Ovary (tissue), 9 donors: ENCODE measurements around the gene PPP2R5A. TPM values are rescaled to one million over a fixed set of nuclear protein-coding genes. Genes with fewer than 3 reads are reported as not detected.

Source experiments
- DNase-seq, 5 donors: peaks; one replicate each; pipeline ENCODE4 v3.0.0-alpha.2; 2019 to 2020
- H3K27ac ChIP-seq, 2 donors: fragments of 200-600 bp; one replicate each; pipeline versions ENCODE4 v1.5.1 to v1.8.0; 2019 to 2022
- H3K27me3 ChIP-seq: fragments of 200-600 bp; one replicate; pipeline ENCODE4 v1.8.0; 2022
- H3K36me3 ChIP-seq: fragments of 200-600 bp; sonication (generic); one replicate; pipeline ENCODE4 v1.5.1; 2019
- H3K4me1 ChIP-seq: one replicate; pipeline ENCODE4 v1.8.1; 2013; ENCODE audit warnings: mild to moderate bottlenecking, moderate library complexity; ENCODE audit not compliant: insufficient read depth
- H3K4me3 ChIP-seq: fragments of 200-600 bp; sonication (generic); one replicate; pipeline ENCODE4 v1.5.1; 2017
- H3K9me3 ChIP-seq, 2 donors: fragments of 200-600 bp in 1 of 2; sonication (generic) in 1 of 2; one replicate each; pipeline versions ENCODE4 v1.5.1 to v1.8.1; 2013 to 2019; ENCODE audit warnings: mild to moderate bottlenecking in 1 of 2, moderate library complexity in 1 of 2
- CTCF ChIP-seq, 3 donors: fragments of 450-650 bp in 2 of 3; fragments of 200-600 bp in 1 of 3; IDR thresholded peaks; one replicate each; pipeline versions ENCODE4 v1.5.1 to v1.8.0; 2016 to 2022; ENCODE audit warnings: antibody characterized with exemption in 3 of 3, mild to moderate bottlenecking in 1 of 3
- EP300 ChIP-seq: sonication (generic); formaldehyde crosslinking; IDR thresholded peaks from one replicate; pipeline ENCODE4 v1.6.1; 2017; ENCODE audit warnings: antibody characterized with exemption
- POLR2A ChIP-seq: fragments of 450-650 bp; IDR thresholded peaks from one replicate; pipeline ENCODE4 v1.6.1; 2017; ENCODE audit warnings: antibody characterized with exemption, mild to moderate bottlenecking, moderate library complexity
- WGBS, 3 donors: extraction: QIAGEN DNeasy Blood & Tissue Kit in 1 of 3; methylation state at CpG; one replicate each; pipeline versions ENCODE4 v1.1.5 to v1.1.7; 2013 to 2017; 5-methylcytosine and 5-hydroxymethylcytosine counted together
- intact Hi-C, 4 donors: fragments of 100-400 bp; cut with DNase I; formaldehyde crosslinking; loops; one replicate each; pipeline versions ENCODE4 v1.11.0 to v1.15.1; 2022 to 2023
- polyA plus RNA-seq, 2 donors: library from polyadenylated mRNA; stranded (reverse); fragments of 200-250 nt in 1 of 2; fragments of 350-450 nt in 1 of 2; fragmentation: Illumina TruSeq in 1 of 2; extraction: RNeasy Lipid Tissue Mini Kit (QIAGEN cat#74804) in 1 of 2; gene quantifications; one replicate each; pipeline ENCODE4 v1.2.3, GENCODE V29; 2013 to 2014
- small RNA-seq: library from RNA; depleted of rRNA; stranded (forward); fragments of <200 nt; gene quantifications from one replicate; pipeline ENCODE3, GENCODE V24; 2016
- total RNA-seq, 7 donors: library from RNA; depleted of rRNA in 2 of 7; stranded (reverse); fragments of >200 nt in 2 of 7; fragmentation: NEBNext Ultra II Directional in 3 of 7; extraction: Animal tissue kit (Norgen Biotek cat#: 25700) in 3 of 7; gene quantifications; one replicate each; pipeline versions ENCODE4 v1.1.0 to v1.2.4, GENCODE V29; 2016 to 2023
- donor health status: DM: no; HTN: no; CAD: no; lungs with moderate emphysema.
- donor health status: DM: no; HTN: no; CAD: no.
- donor health status: Bipolar disorder and iron deficiency.
- donor health status: DM: yes; HTN: yes; CAD: no.
- donor health status: DM: no; HTN: no; CAD: no.
- donor health status: DM: yes; HTN: yes; CAD: no.

The PPP2R5A gene
- total and polyA plus RNA-seq, 9 donors: 16.6 to 34.3 (median 19.0) TPM

- WGBS, 3 donors: 92 to 94% (median 93%) methylated on average over 7 of the region's 7 CpGs
- Histone ChIP-seq H3K4me3 (no peak overlapping the region), H3K27ac (no peak overlapping the region), H3K27me3 (no peaks in the 10 kb centered on the region), H3K9me3 (no peaks in the 10 kb centered on the region), H3K4me1 (no peaks in the 10 kb centered on the region), H3K36me3 (no peaks in the 10 kb centered on the region)
- TF ChIP-seq POLR2A (no peak), EP300 (no peak), CTCF (IDR thresholded peaks at IDR 0.05) (no peak)
- no peak for DNase-seq
- intact Hi-C loops: no loop called here
Measured at GRCh38 chr1:212402666-212403321, 117.6 kb downstream of the PPP2R5A start.

- Histone ChIP-seq H3K36me3 (no peaks in the 10 kb centered on the region), H3K4me1 (peaks cover 1% of the 10 kb centered on the region), H3K27ac (no peak overlapping the region), H3K27me3 (no peaks in the 10 kb centered on the region), H3K4me3 (no peak overlapping the region), H3K9me3 (no peaks in the 10 kb centered on the region)
- DNase-seq: no peak
- TF ChIP-seq POLR2A (no peak), CTCF (IDR thresholded peaks at IDR 0.05) (no peak), EP300 (no peak)
- 90 to 93% (median 91%) methylated on average over 8 of the region's 8 CpGs for WGBS, 3 donors
- intact Hi-C loops: no loop called here
Measured at GRCh38 chr1:212410231-212410820, 125.1 kb downstream of the PPP2R5A start.

Small RNA genes lying within 50 kb of the gene (small RNA-seq; reads per million reads assigned to genes)
- gene SNORA16B: not detected

Other genes with a start within 250 kb of the PPP2R5A start
- 10 to 100 TPM in 1 of 7 donors, 1 to 10 TPM in 6; 5.1 to 19.1 (median 7.0) TPM for gene INTS7, start 249.9 kb upstream of the PPP2R5A start, total RNA-seq
- 1 to 10 TPM; 4.0 to 7.8 TPM for gene INTS7, start 249.9 kb upstream of the PPP2R5A start, polyA plus RNA-seq
- gene DTL, start 249.7 kb upstream of the PPP2R5A start, total RNA-seq: 1 to 10 TPM in 3 of 7 donors, under 1 TPM in 4; 0.11 to 2.0 (median 0.80) TPM
- gene DTL, start 249.7 kb upstream of the PPP2R5A start, polyA plus RNA-seq: 1 to 10 TPM in 1 of 2 donors, under 1 TPM in 1; 0.96 to 1.5 TPM
- gene PACC1, start 129.5 kb downstream of the PPP2R5A start, total RNA-seq: 1 to 10 TPM; 2.3 to 4.2 (median 2.9) TPM
- 1 to 10 TPM; 1.9 to 9.5 TPM for gene PACC1, start 129.5 kb downstream of the PPP2R5A start, polyA plus RNA-seq
- 100 to 1,000 TPM in 5 of 7 donors, 10 to 100 TPM in 2; 84.7 to 192 (median 102) TPM for gene NENF, start 147.5 kb downstream of the PPP2R5A start, total RNA-seq
- gene NENF, start 147.5 kb downstream of the PPP2R5A start, polyA plus RNA-seq: 100 to 1,000 TPM in 1 of 2 donors, 10 to 100 TPM in 1; 95.7 to 130 TPM